GM18526 (cell line): ENCODE measurements around the gene TPSD1.

Source experiments
- POLR2A ChIP-seq: IDR thresholded peaks from 3 replicates; pipeline ENCODE4 v1.6.1; 2011; ENCODE audit not compliant: insufficient read length; ENCODE audit errors: extremely low read depth

Gene TPSD1

DNA sequence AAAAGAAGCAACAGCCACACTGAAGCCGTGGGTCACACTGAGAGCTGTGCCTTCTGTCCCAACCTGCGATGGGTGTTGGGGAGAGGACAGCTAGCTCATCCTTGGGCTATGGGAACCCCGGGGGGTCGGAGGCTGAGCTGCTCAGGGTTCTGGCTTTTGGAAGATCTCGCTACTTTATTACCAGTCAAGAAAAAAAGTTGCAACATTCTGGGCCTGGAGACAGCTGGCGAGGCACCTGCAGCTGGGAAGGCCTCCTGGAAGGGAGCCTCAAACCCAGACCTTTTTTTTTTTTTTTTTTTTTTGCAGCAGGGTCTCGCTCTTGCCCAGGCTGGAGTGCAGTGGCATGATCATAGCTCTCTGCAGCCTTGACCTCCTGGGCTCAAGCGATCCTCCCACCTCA is 24.9 kb downstream of the TPSD1 start:
- TF ChIP-seq POLR2A: no peak

DNA sequence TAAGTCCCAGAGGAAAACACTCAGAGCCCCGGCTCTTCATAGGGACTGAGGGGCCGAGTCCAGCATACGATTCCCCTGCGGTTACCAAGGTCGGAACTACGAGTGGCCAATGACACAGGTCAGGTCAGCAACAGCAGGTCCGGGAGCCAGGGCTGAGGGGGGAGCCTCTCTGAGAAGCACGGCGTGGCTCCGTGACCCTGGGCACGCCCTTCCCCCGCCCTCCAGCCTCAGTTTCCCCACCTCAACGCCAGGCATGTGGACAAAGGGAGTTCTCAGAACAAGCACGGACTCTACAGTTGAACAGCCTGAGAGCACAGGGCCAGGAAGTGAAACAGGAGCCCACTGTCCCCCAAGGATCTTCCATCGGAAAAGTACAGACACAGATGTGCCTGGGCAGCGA is 25.6 kb downstream of the TPSD1 start:
- no peak for TF ChIP-seq POLR2A

DNA sequence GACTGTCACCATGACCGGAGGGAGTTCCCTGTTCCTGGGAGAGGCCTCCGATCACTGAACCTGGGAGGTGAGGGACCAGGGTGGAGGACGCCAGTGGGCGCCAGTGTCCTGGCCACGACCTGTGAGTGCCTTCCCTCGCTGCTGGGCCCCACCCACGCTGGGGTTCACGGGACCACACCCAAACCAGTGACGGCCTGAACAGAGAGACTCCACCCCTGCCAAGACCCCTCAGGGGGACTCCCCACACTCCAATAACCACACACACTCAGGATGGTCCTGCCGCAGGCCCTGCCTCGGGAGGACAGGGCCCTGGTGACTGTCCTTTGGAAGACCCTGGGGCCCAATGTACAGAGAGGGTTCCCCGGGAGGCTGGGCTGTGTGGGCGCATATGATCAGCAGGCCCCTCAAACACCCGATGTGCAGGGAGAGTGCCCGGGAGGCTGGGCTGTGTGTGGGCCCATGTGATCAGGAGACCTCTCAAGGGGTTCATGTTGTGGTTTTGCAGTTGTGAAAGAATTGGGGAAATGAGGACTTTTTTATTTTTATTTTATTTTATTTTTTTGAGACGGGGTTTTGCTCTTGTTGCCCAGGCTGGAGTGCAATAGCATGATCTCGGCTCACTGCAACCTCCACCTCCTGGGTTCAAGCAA is 26.6 kb downstream of the TPSD1 start:
- no peak for TF ChIP-seq POLR2A

DNA sequence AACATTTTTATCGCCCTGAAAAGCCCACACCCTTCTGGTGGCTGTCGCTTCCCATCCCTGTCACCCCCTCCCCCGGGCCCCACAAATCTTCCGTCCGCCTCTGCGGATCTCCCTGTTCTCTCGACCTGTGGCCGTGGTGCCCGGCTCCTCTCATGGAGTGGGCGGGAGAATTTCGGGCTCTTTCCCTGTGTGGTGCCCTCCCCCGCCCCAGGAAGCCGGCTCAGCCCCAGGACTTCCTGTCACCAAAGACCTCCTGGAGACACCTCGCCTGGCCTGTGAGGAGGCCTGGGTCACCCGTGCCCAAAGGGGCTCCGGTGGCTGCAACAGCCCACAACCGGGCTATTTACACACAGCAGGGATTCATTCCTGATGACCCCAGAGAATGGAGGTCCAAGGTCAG is 27.4 kb downstream of the TPSD1 start:
- TF ChIP-seq POLR2A: no peak

DNA sequence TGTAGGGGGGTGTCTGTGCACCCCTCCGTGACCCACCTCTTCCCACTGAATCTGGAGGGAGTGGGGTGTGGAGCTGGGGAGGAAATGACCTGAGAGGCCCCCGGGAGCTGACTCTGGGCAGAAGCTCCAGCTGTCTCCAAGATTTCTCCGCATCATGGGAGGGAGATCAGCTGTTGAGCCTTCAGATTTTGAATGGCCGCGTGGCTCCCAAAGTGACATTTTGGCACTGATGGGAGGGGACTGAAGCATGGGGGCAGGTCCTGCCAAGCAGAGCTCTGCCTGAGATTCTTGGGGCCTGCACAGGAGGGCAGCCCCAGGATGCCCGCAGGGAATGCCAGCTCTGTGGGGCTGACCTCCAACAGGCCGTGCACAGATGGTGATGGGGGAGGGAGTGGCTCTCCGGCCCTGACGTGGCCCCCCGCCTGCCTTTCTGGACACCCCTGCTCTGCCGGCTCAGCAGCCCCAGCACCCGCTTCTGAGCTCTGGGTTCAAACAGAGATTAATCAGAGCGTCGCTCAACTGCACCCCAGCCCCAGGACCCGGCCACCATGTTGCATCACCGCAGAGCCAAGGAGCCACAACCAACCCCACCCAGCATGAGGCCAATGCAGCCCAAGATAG is 28.2 kb downstream of the TPSD1 start:
- TF ChIP-seq POLR2A: no peak

DNA sequence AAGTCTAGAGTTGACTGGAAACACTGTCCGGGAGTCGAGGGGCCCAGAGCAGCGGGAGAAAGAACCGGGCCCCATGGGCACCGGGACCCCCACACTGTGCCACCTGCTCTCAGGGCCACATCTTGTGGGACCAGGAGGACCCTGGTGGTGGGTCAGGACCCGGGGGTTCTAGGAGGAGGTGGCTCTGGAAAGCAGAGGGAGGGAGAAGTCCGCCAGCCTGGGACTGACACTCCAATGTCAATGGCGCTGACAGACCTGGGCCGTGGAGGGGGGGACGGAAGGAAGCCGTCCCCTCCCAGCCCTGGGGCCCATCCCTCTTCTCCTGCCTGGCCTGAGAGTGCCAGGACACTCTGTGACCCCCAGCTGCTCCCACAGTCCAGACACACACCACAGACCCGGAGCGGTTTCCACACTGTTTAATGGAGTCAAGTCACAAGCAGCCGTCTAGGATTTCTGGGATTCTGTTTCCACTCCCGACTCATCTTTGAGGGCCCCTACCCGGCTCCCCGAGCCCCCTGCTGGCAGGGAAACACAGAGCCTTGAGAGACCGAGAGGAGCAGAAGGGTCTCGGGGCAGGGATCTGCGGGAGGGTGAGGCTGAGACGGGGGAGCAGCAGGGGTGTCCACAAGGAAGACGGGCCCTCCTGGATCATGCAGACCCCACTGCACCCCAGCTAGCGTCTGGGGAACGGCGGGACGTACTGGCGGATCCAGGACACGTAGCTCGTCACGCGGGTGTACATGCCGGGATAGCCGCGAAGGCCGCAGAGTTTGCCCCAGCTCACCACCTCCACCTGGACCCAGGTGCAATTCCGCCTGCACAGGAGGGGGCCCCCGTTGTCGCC is 30.0 kb downstream of the TPSD1 start:
- TF ChIP-seq POLR2A: no peak

DNA sequence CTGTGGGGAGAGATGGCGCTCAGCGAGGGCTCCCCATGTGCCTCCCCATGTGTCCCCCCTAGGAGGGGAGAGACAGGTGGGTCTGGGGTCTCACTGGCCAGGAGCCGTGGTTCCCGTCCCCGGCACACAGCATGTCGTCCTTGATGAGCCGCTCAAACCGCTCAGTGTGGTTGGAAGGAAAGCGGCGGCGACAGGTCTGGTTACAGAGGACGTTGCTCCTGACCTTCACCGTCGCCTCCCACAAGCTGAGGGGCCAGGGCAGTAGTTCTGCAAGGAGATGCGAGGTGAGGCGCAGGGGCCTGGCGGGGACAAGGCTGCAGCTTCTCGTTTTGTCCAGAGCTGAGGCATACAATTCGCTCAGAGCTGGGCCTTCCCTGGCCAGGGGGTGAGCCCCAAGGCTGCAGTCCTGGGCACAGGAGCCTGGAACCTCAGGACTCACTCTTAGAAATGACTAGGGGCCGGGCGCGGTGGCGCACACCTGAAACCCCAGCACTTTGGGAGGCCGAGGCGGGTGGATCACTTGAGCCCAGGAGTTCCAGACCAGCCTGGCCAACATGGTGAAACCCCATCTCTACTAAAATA is 30.7 kb downstream of the TPSD1 start:
- TF ChIP-seq POLR2A: no peak

DNA sequence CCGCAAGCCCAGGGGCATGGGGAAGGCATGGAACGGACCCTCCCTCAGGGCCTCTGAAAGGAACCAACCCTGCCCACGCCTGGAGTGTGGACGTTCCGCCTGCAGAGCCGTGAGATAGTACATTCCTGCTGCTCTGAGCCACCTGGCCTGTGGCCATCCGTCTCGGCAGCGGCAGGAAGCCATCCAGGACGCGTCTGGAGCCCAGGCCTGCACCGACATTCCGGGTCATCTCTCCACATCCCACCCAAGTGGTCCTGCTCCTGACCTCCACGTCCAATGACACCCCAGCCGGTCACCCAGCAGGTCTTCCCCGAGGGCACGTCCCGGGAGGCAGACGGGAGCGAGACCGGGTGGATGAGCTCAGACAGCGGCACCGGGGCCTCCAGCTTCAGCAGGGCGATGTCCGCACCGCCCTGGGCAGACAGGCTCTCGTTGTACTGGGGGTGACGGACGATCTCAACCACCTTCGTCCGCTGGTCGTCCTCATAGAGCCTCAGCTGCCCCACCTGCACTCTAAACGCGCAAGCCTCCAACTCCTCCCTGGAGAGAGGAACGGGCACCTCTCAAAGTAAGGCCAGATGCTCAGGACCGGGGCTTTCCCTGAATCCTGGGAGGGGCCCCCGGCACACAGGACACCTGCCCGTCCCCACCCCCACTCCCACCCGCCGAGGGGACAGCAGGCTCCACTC is 32.3 kb downstream of the TPSD1 start:
- no peak for TF ChIP-seq POLR2A

DNA sequence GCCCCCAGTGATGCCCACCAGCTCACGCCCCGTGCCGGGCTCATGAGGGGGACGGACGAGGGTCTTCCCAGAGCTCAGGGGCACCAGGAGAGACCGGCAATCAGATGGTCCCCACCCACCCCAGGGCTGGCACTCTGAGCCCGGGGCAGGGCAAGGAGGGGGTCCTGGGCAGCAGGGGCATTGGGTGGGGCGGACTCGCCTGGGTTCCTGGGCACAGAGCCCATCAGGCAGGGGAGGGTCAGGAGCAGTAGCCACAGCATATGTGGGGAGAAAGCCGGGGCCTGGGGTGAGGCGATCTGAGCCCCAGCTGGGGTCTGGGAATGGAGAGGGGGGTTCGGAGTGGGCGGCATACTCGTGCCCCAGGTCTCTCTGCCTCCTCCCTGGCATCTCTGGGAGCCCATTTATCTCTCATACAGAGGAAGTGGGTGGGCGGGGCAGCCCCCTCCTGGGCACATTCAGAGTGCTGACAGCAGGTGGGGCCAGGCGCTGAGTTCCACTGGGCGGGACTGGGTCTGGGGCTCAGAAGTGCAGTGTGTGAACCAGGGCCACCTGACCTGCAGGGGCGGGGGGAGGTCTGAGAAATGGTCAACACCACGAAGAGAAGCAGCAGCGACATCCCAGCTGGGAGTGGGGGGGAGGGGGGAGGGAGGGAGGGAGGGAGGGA is 33.1 kb downstream of the TPSD1 start:
- TF ChIP-seq POLR2A: no peak

DNA sequence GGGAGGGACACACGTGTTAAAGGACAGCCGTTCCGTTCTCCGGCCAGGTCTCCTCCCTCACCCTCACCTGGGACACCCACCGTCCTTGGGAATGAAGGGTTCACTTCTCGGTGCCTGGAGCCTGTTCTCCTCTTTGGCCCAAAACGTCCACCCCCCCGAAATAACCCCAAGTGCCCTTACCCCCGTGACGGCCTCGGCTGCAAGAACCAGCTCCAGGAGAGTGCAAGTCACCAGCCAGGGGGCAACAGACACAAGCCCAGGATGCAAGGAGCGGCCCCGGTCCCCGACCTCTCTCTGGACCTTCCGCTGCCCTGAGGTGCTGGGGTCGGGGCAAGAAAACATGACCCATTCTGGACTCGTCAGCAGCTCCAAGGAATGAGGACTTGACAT is 33.6 kb downstream of the TPSD1 start:
- no peak for TF ChIP-seq POLR2A

DNA sequence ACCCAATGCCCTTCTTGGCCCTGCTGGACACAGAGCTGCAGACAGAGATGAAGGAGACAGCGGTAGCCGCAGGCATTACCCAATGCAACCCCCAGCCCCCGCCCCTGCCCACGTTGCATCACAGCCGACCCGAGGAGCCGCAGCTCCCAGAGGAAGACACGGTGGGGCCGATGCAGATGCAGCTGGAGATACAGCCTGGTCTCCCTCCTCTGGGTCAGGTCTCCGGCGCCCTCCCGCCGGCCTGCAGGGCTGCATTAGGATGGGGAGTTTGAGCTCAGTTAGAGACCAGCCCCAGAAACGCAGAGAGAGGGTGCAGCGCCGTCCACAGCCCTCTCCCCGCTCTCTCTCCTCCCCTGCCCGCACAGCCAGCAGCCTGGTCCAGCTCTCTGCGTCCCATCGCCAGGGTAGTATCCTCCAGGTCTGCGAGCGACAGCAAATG is 34.2 kb downstream of the TPSD1 start:
- no peak for TF ChIP-seq POLR2A

DNA sequence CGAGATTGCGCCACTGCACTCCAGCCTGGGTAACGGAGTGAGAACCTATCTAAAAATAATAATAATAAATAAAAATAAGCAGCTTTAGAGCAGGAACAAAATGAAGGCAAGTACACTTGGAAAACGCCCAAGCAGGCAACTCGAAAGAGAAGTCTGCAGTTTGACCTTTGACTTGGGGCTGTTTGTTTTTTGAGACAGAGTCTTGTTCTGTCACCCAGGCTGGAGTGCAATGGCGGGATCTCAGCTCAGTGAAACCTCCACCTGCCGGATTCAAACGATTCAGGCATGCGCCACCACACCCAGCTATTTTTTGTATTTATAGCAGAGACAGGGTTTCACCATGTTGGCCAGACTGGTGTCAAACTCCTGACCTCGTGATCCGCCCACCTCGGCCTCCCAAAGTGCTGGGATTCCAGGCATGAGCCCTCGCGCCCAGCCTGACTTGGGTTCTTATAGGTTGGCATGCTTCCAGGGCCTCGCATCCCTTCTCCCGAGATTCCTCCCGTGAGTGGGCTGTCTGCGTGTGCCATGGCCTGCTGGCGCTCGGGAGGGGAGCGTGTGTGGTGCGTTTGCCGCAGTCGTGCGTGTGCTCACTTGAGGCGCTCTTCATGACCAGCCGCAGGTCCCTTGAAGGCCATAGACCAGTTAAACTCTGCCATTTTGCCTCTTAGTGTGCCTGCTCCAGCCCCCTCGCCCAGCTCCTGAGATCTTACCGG is 35.1 kb downstream of the TPSD1 start:
- no peak for TF ChIP-seq POLR2A

DNA sequence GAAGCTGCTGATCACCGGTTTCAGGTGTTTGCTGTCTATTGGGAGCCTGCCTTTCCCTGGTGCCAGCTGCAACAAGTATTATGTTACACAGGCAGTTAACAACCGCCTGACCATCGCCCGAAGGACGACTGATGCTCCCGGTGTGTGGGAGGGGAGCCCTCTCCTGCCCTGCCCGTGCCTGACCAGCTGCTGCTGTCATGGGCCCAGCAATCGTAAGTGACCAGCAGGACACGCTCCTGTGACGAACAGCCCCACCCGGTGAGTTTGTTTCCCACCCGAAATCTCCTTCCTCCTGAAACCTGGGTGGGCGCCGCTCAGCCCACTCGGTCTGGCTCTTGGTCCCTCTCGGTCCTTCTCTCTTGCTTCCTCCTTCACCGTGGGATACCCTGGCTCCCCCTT is 35.7 kb downstream of the TPSD1 start:
- no peak for TF ChIP-seq POLR2A
